Common myeloid progenitor, CD34-positive (primary cell): ENCODE measurements around the gene POGZ.
A peak's percentile ranks its signal among the peaks of the same experiment; 100 is the strongest.

Experiments
- CTCF ChIA-PET: fragments of 350-600 bp; sonication (Branson Sonifier 250); formaldehyde crosslinking; loops from one replicate; lab custom pipeline; 2021; ENCODE audit warnings: antibody characterized with exemption; lab: Charles Lee
- POLR2A ChIA-PET: fragments of 350-600 bp; sonication (Branson Sonifier 250); formaldehyde crosslinking; loops from one replicate; lab custom pipeline; 2021; ENCODE audit warnings: antibody characterized with exemption; lab: Charles Lee
- DNase-seq, 3 donors: peaks; one replicate each; pipeline versions ENCODE4 v3.0.0 to v3.0.0-alpha.2; 2013
- H3K27ac ChIP-seq, 2 experiments: 1 replicate in 1 of 2; 2 replicates in 1 of 2; pipeline ENCODE4 v1.7.0; 2013; ENCODE audit warnings: inconsistent platforms in 2 of 2, low read length in 2 of 2, mild to moderate bottlenecking in 2 of 2, low read depth in 1 of 2, moderate library complexity in 1 of 2; ENCODE audit not compliant: severe bottlenecking in 2 of 2, insufficient read depth in 1 of 2, poor library complexity in 1 of 2
- H3K27me3 ChIP-seq, 5 experiments: replicated peaks in 2 of 5; 1 replicate in 3 of 5; 2 replicates in 2 of 5; pipeline versions ENCODE4 v1.6.1 to v1.7.0; 2013; ENCODE audit warnings: low read length in 4 of 5, mild to moderate bottlenecking in 2 of 5, moderate library complexity in 2 of 5, inconsistent platforms in 1 of 5; ENCODE audit not compliant: insufficient read depth in 5 of 5, control insufficient read depth in 4 of 5
- H3K36me3 ChIP-seq, 4 experiments: 1 replicate in 2 of 4; 2 replicates in 2 of 4; pipeline versions ENCODE4 v1.6.1 to v1.7.0; 2013; ENCODE audit warnings: low read length in 3 of 4, control low read depth in 1 of 4, mild to moderate bottlenecking in 1 of 4; ENCODE audit not compliant: control insufficient read depth in 4 of 4, insufficient read depth in 4 of 4
- H3K4me1 ChIP-seq, 4 experiments: 1 replicate in 3 of 4; 2 replicates in 1 of 4; pipeline versions ENCODE4 v1.6.1 to v1.7.1; 2013; ENCODE audit warnings: low read length in 3 of 4, mild to moderate bottlenecking in 3 of 4, control low read depth in 1 of 4, inconsistent platforms in 1 of 4, moderate library complexity in 1 of 4; ENCODE audit not compliant: control insufficient read depth in 4 of 4, insufficient read depth in 4 of 4; ENCODE audit errors: control extremely low read depth in 1 of 4
- H3K4me3 ChIP-seq, 7 experiments: 1 replicate in 4 of 7; 2 replicates in 3 of 7; pipeline versions ENCODE4 v1.5.1 to v1.7.0; 2013; ENCODE audit warnings: mild to moderate bottlenecking in 7 of 7, low read length in 6 of 7, moderate library complexity in 6 of 7, inconsistent platforms in 2 of 7, low read depth in 2 of 7, control low read depth in 1 of 7; ENCODE audit not compliant: insufficient read depth in 4 of 7, control insufficient read depth in 1 of 7; ENCODE audit errors: extremely low read depth in 1 of 7
- H3K9me3 ChIP-seq, 5 experiments: 1 replicate in 4 of 5; 2 replicates in 1 of 5; pipeline versions ENCODE4 v1.6.1 to v1.7.1; 2013; ENCODE audit warnings: low read length in 4 of 5, mild to moderate bottlenecking in 2 of 5, inconsistent platforms in 1 of 5, low read depth in 1 of 5, moderate library complexity in 1 of 5; ENCODE audit not compliant: control insufficient read depth in 4 of 5, insufficient read depth in 2 of 5; ENCODE audit errors: control extremely low read depth in 1 of 5
- WGBS: methylation state at CpG from one replicate; pipeline ENCODE4 v1.1.5; 2013; ENCODE audit not compliant: insufficient coverage; 5-methylcytosine and 5-hydroxymethylcytosine counted together

POGZ gene

DNA sequence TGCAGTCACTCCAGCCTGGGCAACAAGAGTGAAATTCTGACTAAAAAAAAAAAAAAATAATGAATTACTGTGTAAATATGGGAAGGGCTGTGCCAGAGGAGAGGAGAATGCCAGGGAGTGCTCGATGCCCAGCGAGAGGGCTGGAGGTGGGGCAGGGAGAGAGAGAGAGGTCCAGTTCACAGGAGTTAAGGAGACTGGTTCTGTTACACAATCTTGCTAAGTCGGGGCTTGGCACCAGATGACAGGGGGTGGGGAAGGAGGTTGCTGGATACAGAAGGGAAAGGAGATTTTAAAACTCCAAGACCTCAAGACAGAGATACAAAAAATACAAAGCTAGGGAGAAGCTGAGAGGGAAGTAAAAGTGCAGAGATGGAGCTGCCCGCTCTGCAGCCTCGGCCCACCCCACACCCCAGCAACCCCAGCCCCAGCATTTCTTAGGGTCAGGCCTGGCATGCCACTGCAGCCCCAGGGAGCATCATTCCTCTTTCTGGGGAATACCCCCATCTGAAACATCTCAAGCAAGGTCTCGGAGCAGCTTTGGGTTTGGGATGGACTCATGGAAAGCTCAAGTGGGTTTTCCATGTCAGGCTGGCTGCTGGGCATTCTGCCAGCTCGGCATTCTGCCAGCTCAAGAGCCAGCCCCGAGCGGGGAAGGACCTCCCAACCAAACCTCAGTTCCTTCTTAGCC, 87.8 kb downstream of the POGZ start:
- DNase-seq, result no peak
- Histone ChIP-seq H3K4me1 (peaks cover 0 to 27% (median 20%) of the 10 kb centered on the region in 4 experiments), H3K4me3 (no peak overlapping the region), H3K27me3 (no peaks in the 10 kb centered on the region), H3K27ac (no peak overlapping the region), H3K36me3 (no peaks in the 10 kb centered on the region), H3K9me3 (no peaks in the 10 kb centered on the region)
- WGBS, result 82% methylated on average over 8 of the region's 9 CpGs
- ChIA-PET POLR2A (interaction anchor here (0.7 to 1.0 kb wide), 2 partner anchors 20 to 28 kb away, joined by 3 to 4 read pairs; partner anchors contain the start of gene PSMB4), CTCF (interaction anchor here (0.9 to 1.2 kb wide), 3 partner anchors 12 to 31 kb away, joined by 3 to 5 read pairs (median 4); no protein-coding TSS in a partner anchor)

DNA sequence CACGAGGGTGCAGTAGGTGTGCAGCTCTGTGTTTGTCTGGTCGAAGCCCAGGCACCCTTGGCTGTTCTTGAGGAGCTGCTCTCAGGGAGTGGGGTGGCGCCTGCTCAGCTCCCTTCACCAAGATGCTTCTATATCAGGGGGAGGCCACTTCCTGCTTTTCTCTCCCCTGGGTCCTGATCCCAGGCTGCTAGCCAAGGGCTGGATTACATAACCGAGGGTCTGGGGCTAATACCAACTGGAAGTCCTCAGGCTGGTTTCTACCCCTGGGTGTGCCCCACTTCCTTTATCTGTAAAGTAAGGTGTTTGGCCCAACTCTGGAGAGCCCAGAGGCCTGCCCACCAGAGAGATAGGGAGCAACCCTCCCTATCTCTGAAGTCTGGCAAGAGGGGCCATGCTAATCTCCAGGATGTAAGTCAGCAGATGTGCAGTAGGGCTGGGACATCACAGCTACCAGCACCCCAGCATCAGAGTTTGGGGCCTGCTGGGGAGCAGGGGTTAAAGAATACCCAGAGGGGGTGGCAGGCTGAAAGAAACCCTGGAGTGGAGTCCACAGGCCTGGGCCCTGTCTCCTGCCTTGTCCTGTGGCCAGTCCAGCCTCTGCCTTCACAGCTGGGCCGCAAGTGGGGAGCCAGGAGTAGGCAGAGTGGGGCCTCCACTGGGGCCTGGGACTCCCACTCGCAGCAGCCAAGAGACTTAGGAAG, 88.9 kb downstream of the POGZ start:
- CTCF ChIA-PET, result interaction anchor here (1.0 to 7.4 kb wide), 3 partner anchors 12 to 29 kb away, joined by 3 to 39 read pairs (median 3); no protein-coding TSS in a partner anchor
- POLR2A ChIA-PET, result interaction anchor here (0.7 kb wide), 1 partner anchor 19 kb away, joined by 4 read pairs; no protein-coding TSS in a partner anchor

DNA sequence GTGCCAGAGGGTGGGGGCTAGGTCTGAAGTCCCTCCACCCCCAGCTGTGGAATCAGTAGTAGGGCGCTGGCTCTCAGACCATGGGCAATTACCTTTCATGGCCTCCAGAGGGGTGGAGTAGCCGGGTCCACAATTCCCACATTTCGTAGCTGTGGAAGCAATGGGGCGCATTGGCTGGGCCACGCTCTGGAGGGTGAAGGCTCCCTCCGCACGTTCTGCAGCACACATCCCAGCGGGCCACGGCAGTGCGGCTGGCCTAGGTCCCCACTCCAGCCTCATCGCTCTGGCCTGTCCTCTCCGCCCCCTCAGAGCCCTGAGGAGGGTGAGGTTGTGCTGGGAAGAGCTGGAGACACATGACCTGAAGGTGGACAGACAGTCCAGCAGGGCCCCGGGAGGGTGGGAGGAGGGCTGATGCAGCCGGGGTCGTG, 89.7 kb downstream of the POGZ start:
- DNase-seq, result no peak
- Histone ChIP-seq H3K4me3 (no peak overlapping the region), H3K27me3 (no peaks in the 10 kb centered on the region), H3K36me3 (no peaks in the 10 kb centered on the region), H3K4me1 (peaks cover 0 to 27% (median 20%) of the 10 kb centered on the region in 4 experiments), H3K9me3 (no peaks in the 10 kb centered on the region), H3K27ac (no peak overlapping the region)
- ChIA-PET CTCF (interaction anchor here (1.2 to 7.4 kb wide), 3 partner anchors 13 to 28 kb away, joined by 3 to 39 read pairs (median 3); no protein-coding TSS in a partner anchor), POLR2A (no interaction called here)
- WGBS, result 99% methylated on average over 11 of the region's 15 CpGs

More for the DNA sequence above, 88.9 kb downstream of the POGZ start:
- Histone ChIP-seq H3K9me3 (no peaks in the 10 kb centered on the region), H3K4me1 (peaks cover 0 to 27% (median 20%) of the 10 kb centered on the region in 4 experiments), H3K4me3 (no peak overlapping the region), H3K27me3 (no peaks in the 10 kb centered on the region), H3K27ac (peak overlapping the region in 1 of 2 experiments; percentile 3), H3K36me3 (no peaks in the 10 kb centered on the region)
- WGBS, result 76% methylated on average over 6 of the region's 6 CpGs
- peak; percentile 45 to 83 (median 68) for DNase-seq

DNA sequence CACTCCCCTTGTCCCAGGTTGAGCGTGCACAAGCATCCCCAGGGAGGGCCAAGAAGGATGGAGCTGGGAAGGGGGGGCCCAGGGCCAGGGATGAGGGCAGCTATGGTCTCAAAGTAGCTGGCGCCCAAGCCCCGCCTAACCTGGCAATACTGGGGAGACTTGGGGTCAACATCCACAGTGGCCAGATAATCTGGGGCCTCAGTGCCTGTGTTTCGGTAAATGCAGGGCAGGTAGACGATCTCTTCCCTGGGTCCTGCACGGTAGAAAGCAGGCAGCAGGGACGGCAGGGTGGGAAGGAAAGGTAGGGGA, 90.0 kb downstream of the POGZ start:
- Histone ChIP-seq H3K4me3 (no peak overlapping the region), H3K36me3 (no peaks in the 10 kb centered on the region), H3K9me3 (no peaks in the 10 kb centered on the region), H3K27ac (no peak overlapping the region), H3K27me3 (no peaks in the 10 kb centered on the region), H3K4me1 (peaks cover 0 to 27% (median 20%) of the 10 kb centered on the region in 4 experiments)
- no peak for DNase-seq
- 98% methylated on average over 6 of the region's 7 CpGs for WGBS
- ChIA-PET CTCF (interaction anchor here (0.9 to 7.4 kb wide), 5 partner anchors 11 to 28 kb away, joined by 3 to 39 read pairs (median 3); no protein-coding TSS in a partner anchor), POLR2A (no interaction called here)

DNA sequence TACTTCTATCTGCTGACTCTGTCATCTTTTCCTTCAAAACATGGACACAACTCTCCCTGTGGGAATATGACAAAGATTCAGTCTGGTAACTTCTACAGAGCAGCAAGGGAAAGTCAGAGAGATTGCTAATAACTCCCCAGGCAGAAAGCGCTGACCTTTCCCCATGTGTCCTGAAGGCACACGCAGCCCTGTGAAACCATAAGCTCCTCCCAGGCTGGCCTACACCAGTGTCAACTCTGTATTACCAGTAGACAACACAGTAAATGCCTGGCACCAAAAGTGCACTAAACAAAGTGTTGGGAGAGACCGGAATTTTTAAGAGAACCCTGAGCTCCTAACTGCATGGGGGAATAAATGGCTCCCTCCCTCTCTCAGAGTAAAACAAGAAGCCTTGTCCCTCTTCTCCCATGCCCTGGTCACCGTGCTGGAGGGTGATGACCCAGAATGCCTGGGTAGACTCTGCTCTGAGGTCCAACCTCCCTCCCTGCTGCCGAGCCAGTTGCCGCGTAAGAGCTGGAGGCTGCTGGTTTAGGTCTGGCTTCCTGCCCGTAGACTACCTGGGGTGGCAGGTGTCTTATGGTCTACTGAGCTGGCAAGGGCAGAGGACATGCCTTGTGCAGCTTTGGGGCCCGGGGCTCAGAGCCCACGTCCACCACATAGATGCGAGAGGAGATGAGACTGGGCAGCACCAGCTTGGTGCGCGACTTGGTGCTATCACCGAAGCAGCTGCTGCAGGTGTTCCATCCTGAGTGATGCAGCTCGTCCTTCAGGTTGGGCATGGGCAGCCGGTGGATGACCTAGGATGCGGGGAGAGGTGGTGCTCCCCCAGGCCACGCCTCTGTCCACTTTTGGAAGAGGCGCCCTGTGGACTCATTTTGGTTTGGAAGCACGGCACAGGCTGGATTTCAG, 90.6 kb downstream of the POGZ start:
- ChIA-PET POLR2A (no interaction called here), CTCF (interaction anchor here (0.9 to 7.4 kb wide), 5 partner anchors 11 to 29 kb away, joined by 3 to 39 read pairs (median 3); no protein-coding TSS in a partner anchor)
- Histone ChIP-seq H3K36me3 (no peaks in the 10 kb centered on the region), H3K4me1 (peaks cover 0 to 27% (median 18%) of the 10 kb centered on the region in 4 experiments), H3K4me3 (no peak overlapping the region), H3K27me3 (no peaks in the 10 kb centered on the region), H3K27ac (no peak overlapping the region), H3K9me3 (no peaks in the 10 kb centered on the region)
- WGBS, result 96% methylated on average over 16 of the region's 20 CpGs
- no peak for DNase-seq

DNA sequence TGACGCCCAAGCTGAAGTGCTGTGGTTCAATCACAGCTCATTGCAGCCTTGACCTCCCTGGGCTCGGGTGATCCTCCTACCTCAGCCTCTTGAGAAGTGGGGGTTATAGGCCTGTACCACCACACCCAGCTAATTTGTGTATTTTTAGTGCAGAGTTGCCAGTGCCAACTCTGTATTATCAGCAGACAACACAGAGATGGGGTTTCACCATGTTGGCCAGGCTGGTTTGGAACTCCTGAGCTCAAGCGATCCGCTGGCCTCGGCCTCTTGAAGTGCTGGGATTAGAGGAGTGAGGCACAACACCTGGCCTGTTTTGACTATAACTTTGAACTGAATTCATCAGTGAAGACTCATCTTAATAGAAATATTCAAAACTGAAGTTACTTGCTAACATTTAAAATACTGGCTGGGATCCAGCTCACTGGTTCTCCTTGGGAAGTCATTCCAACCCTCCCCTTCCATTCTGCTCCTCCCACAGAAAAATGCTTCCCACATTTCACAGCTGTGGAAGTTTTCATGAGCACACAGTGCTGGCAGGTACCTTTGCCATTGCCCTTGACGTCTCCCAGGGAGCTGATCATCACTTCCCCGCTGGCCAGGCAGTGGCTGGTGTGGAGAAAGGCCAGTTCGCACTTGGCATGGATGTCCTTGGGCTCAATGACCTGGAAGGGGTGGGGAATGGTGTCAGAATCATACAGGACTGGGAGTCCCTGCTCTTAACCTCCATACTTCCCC, 91.5 kb downstream of the POGZ start:
- ChIA-PET CTCF (interaction anchor here (1.8 to 7.4 kb wide), 2 partner anchors 17 to 27 kb away, joined by 7 to 39 read pairs; no protein-coding TSS in a partner anchor), POLR2A (interaction anchor here (0.6 kb wide), 1 partner anchor 15 kb away, joined by 3 read pairs; no protein-coding TSS in a partner anchor)
- Histone ChIP-seq H3K4me1 (peaks cover 0 to 27% (median 17%) of the 10 kb centered on the region in 4 experiments), H3K4me3 (no peak overlapping the region), H3K27ac (no peak overlapping the region), H3K27me3 (no peaks in the 10 kb centered on the region), H3K9me3 (peaks cover 0 to 2% (median 1%) of the 10 kb centered on the region in 5 experiments), H3K36me3 (no peaks in the 10 kb centered on the region)
- DNase-seq, result no peak
- WGBS, result 96% methylated on average over 7 of the region's 8 CpGs
